Measurements from ENCODE around the gene ARHGEF17.

The ARHGEF17 gene

DNA sequence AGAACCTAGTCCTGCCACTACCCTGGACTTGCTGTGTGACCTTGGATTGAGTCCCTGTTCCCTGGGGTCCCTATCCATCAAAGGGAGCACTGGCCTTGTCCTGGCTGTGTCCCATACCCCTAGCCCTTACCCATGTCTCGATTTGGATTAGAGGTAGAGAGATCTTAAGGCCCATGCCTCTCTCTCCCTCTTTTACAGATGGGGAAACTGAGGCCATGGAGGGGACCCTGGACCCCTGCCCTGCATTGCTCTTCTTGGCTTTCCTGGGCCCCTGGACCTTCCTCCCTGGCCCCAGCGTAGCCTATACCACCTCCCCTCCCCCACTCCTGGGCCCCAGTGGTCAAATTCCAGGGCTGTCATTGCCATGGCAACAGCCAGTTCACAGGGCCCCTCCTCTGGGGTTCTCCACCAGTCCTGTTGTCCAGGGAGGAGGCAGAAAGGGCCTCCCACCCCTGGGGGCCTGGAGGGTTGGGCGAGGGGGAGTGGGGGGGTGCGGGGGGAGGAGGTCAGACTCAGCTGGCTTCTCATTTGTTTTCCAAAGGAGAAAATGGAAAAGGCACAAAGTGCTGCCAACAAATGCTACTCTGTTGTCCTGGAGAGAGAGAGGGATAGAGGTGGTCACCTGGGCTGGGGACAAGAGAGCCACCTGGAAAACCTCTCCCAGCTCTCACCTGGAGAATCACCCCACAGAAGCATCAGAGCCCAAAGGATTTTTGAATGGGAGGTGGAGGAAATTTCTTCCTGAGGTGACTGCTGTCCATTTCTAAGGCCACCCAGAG lies 23.3 kb downstream of the ARHGEF17 start:
- DNase-seq (ENCODE audit: low spot score), result no peak

DNA sequence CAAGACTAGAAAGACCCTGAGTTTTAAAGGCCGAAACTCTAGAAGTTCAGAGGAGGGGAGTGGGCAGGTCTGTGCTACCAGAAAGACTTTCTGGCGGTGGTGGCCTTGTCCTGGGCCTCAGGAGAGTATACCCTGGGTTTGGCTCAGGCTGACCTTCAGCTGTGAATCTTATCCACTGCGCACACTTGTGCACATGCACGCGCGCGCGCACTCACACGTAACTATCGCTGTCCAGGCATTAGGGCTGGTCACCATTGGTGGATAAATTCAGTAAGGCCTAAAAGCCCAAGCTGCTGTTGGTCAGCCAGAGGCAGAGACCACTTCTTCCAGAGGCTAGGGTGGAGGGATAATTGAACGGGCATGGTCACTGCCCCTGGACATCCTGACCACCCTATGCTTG lies 25.1 kb downstream of the ARHGEF17 start:
- no peak for DNase-seq (ENCODE audit: low spot score)

DNA sequence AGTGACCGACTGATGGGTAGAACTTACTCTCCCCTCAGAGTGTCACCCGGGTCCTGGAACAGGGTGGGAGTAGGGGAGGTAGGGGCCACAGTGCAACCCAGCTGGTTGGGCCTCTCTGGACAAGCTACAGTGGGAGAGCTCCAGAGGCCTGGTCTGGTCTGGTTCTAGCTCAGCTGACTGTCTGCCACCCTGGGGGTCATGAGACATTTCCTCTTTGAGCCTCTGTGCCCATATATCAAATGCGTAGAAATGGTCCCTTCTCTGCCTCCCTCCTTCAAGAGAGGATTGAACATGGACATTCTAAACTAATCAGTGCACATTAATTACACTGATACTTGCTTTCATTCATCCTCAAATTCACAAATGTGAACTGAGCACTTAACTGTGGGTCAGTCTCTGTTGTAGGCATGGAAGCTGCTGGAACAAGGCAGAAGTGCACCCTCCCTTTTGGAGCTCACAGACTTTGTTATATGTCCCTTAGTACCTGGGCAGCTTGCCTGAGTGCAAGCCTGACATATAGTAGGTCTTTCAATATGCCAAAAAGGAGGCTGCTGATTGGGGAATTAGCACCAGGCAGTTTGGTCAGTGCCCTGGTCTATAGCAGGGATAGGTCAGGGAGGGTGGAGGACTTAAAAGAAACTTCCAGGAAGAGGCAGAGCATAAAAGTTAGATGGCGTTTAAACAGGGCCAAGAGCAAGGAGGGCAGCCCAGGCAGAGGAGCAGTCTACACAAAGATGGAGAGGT lies 25.7 kb downstream of the ARHGEF17 start:
- DNase-seq (ENCODE audit: low spot score), result no peak

DNA sequence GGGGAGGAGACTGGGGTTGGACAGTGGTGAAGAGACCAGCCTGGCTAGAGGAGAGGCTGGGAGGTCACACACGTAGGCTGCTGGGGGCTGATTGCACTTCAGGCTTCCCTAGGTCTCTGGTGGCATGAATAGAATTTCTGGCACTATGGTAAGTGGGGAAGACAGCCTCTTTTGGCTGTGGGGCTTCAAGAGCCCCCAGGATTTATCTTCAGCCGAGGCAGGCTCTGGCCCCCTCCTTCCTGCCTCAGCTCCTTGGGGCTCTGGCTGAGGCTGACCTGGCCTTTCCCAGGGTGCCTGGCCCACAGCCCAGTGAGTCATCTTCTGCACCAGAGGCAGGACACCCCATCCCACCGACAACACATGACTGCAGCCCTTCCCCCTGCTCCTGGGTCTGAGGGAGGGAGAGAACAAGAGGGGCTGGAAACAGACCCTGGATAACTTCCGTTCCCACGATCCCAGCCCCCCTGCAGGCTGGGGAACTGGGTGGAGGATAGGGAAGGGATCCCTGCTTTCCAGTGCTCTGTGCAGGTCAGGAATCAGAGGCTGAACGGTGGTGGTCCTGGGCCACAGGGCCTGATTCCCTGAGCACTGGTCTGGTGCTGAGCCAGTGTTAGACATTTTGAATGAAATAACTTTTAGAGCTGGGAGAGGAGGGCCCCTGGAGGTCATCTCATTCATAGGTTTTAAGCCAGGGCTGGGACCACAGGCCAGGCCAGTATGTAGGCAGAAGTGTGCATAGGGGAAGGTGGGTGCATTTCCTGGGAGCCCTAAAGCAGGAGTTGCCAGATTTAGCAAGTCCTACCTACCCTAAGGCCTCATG lies 26.5 kb downstream of the ARHGEF17 start:
- peak; percentile 29 for DNase-seq (ENCODE audit: low spot score)

DNA sequence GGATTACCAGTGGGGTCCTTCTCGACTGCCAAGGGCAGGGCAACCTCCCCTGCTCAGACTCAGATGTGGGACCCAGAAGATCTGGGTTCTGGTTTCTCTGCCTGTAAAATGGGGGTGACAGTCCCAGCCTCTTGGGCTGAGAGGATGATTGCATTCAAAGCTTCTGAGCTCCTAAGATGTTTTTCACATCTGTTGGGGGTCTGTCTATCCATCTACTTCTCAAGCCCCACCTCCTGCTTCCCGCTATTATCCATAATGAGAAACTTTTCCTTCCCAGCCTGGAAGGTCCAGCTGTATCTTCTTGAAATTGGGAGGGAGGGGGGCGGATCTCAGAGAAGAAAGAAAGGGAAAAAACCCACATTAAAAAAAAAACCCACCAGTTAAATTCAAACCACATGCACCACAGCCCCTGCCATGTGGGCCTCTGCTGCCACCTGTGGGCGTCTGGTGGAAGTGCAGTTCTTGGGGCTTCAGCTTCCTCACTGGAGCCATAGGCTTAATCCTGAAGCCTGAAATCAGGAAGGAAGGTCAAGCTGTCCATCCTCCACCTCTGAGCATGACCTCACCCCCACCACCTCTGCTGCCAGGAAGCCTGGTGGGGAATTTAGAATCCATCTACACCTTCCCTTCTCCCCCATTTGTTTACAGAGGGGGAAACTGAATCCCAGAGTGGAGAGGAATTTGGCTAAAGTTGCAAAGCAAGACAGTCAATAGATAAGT lies 27.3 kb downstream of the ARHGEF17 start:
- DNase-seq (ENCODE audit: low spot score), result peak; percentile 62

DNA sequence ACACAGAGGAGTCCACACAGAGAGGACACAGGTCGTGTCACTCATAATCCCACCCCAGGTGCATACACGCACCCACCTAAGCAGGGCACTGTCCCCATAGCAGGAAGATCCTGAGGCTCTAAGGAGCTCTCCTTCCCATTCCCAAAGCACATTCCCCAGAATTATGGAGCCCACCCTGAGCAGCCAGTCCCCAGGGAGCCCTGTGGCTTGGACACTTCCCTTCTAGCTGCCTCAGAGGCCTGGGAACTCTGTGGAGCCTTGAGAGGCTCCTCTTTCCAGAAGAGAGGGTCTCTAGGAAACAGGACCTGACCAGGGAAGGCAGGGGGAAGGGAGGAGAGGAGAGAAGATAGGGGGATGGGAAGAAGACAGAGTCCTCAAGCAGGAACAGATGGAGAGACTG lies 29.8 kb downstream of the ARHGEF17 start:
- DNase-seq (ENCODE audit: low spot score), result no peak

DNA sequence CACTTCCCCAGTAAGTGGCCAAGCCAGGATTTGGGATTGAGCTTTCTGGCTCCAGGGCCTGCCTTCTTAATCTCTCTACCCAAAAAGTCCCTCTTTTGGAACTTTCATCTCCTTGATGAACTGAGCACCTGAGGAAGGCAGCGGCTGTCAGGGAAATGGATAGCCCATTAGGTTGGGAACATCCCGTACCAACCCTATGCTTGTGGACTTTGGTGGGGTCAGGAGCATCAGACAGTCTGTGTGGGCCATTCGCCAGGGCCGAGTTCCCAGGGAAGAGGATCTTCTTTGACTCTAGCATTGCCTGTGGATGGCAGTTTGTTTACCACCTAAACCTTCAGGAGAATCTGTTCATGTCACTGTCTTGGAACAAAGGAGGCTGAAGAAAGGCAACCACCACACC lies 30.2 kb downstream of the ARHGEF17 start:
- DNase-seq (ENCODE audit: low spot score), result no peak

DNA sequence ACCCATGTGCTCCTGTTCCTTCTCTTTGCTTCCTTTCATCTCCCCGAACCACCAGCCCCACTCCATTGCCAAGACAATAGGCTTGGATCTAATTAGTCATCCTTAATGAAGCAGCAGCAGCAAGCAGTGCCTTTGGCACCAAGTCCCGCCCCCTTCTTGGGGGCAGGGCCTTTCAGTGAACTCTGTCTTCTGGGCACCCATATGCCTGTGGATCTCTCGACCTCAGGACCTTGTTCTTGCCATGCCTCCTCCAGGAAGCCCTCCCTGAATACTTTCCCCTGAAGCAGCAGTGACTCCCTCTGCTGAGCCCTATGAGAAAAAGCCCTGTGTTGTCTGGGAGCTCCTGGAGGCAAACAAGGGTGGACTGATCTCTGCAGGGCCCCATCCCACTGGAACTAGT lies 32.1 kb downstream of the ARHGEF17 start:
- no peak for DNase-seq (ENCODE audit: low spot score)

DNA sequence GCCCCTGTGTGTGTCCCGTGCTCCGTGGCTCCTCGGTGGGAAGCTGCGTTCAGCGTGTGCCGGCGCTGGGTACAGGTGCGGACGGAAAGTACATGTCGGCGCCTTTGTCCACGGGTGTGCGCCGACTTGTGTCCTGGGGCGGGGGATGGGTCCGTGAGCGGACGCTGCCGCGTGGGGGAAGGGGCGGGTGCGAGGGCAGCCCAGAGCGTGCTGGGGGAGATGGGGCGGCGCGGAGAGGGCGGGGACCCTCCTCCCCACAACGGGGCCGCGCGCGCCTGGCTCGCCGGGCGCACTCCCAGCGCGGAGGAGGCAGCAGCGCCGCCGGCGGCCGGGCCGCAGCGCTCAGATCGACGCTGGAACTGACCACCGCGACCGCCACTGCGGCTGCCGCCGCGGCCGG lies 34.6 kb downstream of the ARHGEF17 start:
- DNase-seq (ENCODE audit: low spot score), result no peak

DNA sequence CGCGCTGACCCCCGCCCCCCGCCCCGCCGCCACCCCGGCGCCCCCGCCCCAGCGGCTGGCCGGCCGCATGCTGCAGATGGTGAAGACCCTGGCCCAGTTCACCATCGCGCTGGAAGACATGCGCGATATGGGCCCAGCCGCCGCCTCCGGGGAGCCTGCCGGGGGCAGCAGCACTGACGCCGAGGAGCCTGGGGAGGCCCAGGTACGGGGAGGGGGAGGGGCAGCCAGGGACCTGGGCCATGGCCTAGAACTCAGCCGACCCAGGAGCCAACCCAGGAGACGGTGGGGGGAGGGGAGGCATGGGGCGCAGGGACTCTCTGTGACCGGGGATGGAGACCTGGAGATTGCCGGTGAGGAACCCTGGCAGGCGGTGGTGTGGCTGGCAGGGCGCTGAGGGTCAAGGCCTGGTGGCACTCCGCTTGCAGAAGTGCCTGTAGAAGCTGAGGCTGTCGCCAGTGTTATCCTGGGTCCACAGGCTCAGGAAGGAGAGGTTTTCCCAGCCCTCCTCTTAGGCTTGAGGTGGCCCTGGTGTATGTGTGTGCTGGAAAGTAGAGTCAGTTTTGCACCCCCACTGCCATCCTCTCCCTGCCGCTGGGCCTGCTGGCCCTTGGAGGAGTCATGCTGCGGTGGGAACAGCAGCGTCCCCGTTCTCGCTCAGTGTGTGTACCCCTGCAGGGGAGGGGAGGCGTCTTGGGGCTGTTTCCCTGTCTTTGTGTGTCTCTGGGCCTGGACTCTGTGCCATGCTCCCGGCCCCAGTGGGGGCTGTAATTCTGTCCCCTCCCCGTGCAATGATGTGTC lies 35.2 kb downstream of the ARHGEF17 start:
- no peak for DNase-seq (ENCODE audit: low spot score)

DNA sequence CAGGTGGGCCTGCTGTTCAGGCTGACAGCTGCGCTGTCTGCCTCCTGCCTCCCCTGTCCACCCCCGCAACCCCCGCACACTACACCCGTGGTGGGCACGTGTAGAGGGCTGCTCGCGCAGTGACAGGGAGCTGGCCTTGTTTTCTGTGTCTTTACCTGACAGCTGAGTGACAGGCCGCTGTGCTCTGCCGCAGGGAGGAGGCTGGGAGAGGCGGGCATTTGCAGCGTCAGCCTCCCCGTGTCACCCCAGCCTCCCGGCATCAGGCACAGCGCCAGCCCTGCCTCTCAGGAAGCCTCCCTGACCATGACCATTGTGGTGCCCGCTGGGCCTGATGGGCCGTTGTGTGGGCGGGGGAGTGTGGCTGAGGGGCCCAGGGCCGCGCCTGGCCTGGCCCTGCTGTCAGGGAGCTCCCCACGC lies 36.1 kb downstream of the ARHGEF17 start:
- no peak for DNase-seq (ENCODE audit: low spot score)

DNA sequence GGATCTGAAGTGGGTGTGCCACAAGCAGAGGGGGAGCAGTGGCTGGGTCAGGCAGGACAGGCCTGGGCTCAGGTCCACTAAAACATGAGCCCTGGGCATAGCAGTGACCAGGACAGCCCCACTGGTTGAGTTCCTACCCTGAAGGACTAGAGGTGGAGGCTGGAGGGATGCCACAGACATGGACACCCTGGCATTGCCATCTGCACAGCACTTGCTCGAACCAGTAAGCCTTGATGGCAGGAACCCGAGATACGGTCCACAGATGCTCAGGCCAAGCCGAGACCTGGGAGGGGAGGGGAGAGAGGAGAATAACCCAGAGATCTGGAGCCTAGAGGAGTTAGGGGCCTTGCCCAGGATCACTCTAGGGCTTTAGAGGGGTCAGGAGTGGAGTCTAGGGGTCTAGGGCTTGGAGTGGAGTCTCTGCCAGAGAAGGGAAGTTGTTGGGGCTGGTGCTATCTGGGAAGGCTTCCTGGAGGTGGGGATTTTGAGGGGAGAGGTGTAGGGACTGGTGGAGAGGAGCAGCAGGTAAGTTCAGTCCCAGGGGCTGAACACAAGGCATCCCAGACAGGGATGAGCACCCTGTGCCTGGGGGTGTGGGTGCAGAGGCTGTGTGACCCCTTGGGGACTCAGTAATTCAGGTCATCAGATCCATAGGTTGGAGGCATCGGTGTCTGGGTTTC lies 37.5 kb downstream of the ARHGEF17 start:
- DNase-seq (ENCODE audit: low spot score), result no peak

DNA sequence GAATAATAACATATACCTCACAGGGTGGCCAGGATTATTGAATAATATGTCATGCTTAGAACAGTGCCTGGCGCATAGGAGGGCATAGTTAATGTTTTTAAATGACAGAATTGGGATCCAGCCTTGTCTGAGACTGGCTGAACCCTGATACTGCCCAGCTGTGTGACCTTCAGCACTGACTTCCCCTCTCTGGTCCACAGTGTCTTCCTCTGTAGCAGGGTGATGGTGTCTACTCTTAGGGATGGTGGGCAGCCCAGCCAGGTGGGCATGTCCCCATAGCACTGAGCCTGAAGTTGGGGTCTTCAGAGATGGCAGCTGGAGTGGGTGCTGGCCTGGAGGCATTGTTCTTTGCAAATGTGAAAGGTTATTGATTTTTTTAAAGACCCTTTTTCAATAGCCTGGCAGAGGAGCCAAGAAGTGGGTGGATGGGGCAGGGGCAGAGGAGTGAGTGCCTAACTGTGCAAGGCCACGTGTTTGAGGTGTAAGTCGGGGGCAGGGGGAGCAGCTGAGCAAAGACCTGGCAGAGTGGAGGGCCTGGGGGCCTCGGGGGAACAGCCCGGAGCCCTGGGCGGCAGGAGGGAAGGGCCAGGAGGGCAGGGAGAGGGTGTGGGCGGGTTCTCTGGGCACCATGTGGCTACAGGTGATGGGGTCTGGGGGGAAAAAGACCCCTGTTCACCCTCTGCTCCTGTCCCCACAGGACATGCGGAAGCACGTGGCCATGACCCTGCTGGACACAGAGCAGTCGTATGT lies 38.3 kb downstream of the ARHGEF17 start:
- no peak for DNase-seq (ENCODE audit: low spot score)

DNA sequence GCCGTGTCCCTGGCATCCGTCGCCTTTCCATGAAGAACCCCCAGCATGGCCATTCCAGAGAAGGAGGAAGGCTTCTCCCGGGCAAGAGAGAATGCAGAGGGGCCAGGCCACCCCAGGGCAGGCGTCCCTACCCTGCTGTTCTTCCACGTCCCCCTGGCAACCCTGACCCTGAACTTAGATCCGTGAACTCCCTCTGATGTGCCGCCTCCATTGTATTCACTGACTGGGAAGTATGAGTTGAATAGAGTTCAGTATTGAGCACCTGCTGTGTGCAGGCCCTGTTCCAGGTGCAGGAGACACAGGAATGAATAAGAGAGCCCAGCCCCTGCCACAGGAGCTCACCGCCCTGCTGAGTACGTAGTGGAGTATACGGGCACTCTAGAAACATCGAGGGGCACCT lies 39.0 kb downstream of the ARHGEF17 start:
- no peak for DNase-seq (ENCODE audit: low spot score)

DNA sequence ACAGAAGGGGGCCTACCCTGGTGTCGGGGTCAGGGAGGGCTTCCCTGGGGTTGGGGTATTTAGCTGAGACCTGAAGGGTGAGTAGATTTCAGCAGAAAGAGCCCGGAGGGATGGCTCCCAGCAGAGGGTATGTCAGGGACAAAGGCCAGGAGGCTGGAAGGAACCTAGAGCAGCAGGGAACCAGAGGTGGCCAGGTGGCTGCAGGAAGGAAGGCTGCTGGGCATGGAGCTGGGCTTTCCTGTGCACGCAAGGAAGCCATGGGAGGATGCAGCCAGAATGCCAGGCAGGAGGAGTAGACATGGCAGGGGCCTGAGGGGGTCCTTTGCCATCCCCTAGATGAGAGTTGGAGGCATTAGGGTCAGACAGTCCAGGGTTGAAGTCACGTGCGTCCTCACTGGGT lies 40.8 kb downstream of the ARHGEF17 start:
- DNase-seq (ENCODE audit: low spot score), result no peak

DNA sequence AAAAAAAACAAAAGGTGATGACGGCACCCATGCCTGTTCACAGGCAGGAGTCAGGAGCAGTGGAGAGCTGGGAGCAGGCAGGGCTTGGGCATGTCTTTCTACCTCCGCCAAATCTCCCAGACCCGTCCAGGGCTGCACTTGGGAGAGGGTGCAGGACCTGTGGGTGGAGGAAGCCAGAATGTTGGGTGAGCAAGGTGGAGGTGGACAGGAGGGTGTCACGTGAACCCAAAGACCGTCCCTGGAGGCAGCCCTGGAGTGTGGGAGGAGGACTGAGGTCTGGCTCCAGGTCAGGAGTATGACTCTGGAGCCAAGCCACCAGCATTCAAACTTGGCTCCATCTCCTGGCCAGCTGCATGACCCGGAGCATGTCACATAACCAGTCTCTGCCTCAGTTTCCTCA lies 41.6 kb downstream of the ARHGEF17 start:
- no peak for DNase-seq (ENCODE audit: low spot score)

DNA sequence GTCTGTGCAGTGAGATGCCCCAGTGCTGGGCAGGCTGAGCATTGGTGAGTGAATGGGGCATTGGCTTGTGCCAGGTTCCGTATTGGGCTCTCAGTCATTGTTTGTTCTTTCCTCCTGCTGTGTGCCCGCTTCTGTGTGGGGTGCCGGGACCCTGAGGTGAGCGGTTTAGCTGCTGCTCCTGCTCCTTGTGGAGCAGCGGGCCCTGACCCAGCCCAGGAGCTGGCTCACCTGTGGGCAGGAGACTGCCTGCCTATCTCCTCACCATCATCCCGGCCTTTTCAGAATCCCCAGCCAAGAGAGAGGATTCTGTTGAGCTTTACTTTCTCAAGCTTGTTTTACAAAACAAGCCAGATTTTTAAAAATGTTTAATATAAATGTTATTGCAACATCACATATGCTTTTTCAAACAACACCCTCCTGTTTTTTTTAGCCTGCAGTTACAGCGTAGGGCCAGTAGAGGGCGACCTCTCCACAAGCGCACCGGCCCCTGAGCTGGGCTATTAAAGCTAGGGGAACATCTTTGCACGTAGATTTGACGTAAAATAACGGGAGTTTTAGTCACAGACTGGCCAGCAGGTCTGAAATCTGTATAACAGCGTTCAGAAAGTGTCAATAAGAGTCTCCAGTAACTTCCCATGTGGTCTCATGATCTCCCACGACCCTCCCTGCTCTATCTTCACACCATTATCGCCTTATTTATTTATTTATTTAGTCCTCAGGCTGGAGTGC lies 43.0 kb downstream of the ARHGEF17 start:
- DNase-seq (ENCODE audit: low spot score), result peak; percentile 67

DNA sequence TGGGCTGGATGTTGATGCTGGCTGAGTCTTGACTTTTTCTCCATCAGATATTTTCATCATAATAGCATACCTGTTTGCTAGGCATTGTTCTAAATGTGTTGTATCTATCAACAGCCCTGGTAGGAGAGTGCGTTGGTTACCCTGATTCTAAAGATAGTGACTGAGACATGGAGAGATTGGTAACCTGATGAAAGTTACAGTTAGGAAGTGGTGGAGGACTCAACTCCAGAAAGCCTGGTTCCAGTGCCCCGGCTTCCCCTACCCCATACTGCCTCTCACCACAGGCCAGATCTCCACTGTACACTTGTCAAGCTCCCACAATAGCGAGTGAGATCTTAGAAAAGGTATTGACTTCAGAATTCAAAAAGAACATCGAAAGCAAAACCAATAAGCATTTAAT lies 45.3 kb downstream of the ARHGEF17 start:
- DNase-seq (ENCODE audit: low spot score), result no peak

DNA sequence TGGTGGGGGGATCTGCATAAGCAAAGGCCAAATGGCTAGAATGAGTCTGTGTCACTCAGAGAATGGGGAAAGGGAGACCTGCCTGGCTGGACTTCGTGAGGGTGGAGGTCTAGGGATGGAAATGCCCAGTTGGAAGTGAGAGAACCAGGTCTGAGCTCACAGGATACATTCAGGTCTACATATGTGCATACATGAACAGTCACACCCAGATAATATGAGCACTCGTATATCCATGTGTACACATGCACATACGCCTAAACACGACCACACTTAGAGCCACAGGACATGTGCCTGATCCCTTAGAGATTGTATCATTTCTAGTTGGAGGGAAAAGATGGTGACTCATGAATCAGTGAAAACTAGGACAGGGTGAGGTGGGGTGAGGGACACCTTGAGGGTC lies 47.0 kb downstream of the ARHGEF17 start:
- DNase-seq (ENCODE audit: low spot score), result no peak
